Stimulated activated naive CD4-positive, alpha-beta T cell treated with Interleukin-2 at 50 U/mL for 16 hours (primary cell): ENCODE results near the gene ELL2.

Source experiments
- DNase-seq: peaks from one replicate; lab custom pipeline; 2025; lab: John Stamatoyannopoulos, UW

Gene ELL2

GRCh38 chr5:95961617-95962474 lies at the start of gene ELL2:
Gene ELL2 (minus strand): TSS chr5:95961851. CDS start chr5:95961721, 130 bp downstream.
- DNase-seq, result peak; percentile 97

GRCh38 chr5:96008987-96009647 lies 47.5 kb upstream of the ELL2 start:
- no peak for DNase-seq

GRCh38 chr5:96008487-96008886 lies 46.8 kb upstream of the ELL2 start:
- DNase-seq, result no peak

GRCh38 chr5:96007051-96007450 lies 45.4 kb upstream of the ELL2 start:
- DNase-seq, result no peak

GRCh38 chr5:96006291-96006690 lies 44.6 kb upstream of the ELL2 start:
- no peak for DNase-seq

GRCh38 chr5:96004754-96005153 lies 43.1 kb upstream of the ELL2 start:
- no peak for DNase-seq

- DNase-seq, result no peak
Observed at GRCh38 chr5:96004087-96004486, 42.4 kb upstream of the ELL2 start.

GRCh38 chr5:96001262-96001661 lies 39.6 kb upstream of the ELL2 start:
- no peak for DNase-seq

GRCh38 chr5:96000308-96000707 lies 38.7 kb upstream of the ELL2 start:
- no peak for DNase-seq

GRCh38 chr5:95996904-95997723 lies 35.5 kb upstream of the ELL2 start:
- no peak for DNase-seq

- DNase-seq, result no peak
Observed at GRCh38 chr5:95995962-95996489, 34.4 kb upstream of the ELL2 start.

GRCh38 chr5:95993776-95994175 lies 32.1 kb upstream of the ELL2 start:
- no peak for DNase-seq

GRCh38 chr5:95993266-95993665 lies 31.6 kb upstream of the ELL2 start:
- no peak for DNase-seq

- DNase-seq, result no peak
Observed at GRCh38 chr5:95989283-95990048, 27.8 kb upstream of the ELL2 start.

GRCh38 chr5:95988877-95989276 lies 27.2 kb upstream of the ELL2 start:
- no peak for DNase-seq

GRCh38 chr5:95988094-95988493 lies 26.4 kb upstream of the ELL2 start:
- no peak for DNase-seq

- no peak for DNase-seq
Observed at GRCh38 chr5:95986937-95987520, 25.4 kb upstream of the ELL2 start.

- no peak for DNase-seq
Observed at GRCh38 chr5:95986001-95986400, 24.4 kb upstream of the ELL2 start.

- no peak for DNase-seq
Observed at GRCh38 chr5:95985249-95985648, 23.6 kb upstream of the ELL2 start.

- no peak for DNase-seq
Observed at GRCh38 chr5:95984287-95984938, 22.8 kb upstream of the ELL2 start.

- DNase-seq, result no peak
Observed at GRCh38 chr5:95983509-95983908, 21.9 kb upstream of the ELL2 start.
